ENCODE measurements around the gene ABCF3.
A peak's percentile ranks its signal among the peaks of the same experiment; 100 is the strongest.

Gene ABCF3

DNA sequence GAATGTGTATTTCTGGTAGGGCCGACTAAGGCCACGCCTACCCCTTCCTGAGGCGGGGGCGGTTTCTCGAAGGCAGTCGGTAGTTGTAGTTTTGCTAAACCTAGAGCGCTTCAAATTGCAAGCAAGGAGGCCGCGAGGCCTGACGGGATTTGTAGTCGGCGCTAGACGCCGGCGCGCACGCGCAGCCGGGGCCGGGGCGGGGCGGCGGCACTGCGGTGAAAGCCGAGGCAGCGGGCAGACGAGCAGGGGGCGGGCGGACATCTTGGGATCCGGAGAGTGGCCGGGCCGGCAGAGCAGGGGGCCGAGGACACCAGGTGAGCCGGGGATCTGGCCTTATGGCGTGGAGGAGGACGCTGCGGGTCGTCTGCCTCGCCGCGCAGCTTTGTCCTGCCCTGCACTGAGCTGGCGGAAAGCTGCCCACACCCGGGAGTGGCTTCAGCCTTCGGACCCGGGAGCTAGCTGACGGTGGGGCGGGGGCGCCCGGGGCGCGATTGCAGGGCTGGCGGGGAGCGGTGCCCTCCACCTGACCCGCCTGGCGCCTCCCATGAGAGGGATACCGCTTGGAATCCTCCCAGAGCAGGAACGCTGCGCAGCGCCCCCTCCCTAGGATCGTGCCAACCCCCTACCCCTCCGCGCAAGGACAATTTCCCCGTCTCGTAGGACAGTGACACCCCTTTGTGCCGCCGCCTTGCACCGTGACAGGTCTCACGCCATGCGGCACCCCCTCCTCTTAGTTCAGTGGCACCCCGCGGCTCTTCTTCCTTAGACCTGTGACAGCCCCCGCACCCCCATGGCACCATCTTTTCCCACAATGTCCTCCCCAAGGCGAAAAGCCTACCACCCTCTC, 11.1 kb upstream of the ABCF3 start, which contains the start of gene AP2M1:
Gene AP2M1, plus strand, starts transcription at position 210 of the 847 bp plus-strand sequence. CDS start 2,139 bp downstream, outside the sequence.
- H3F3A ChIP-seq (ENCODE audit: insufficient read depth), result 0 out of 2 replicates have a peak, but pooled peaks cover 6% of the 10 kb centered on the region
- H3K9me2 ChIP-seq (replicated peaks; ENCODE audit: insufficient read depth, low read length), result no peaks in the 10 kb centered on the region
- H3K9me3 ChIP-seq (ENCODE audit: insufficient read depth, low read length), result no peaks in the 10 kb centered on the region
- H3K27me3 ChIP-seq (ENCODE audit: low read length), result no peaks in the 10 kb centered on the region
- H4K20me1 ChIP-seq (ENCODE audit: low read depth, low read length), result no peaks in the 10 kb centered on the region
- H3K4me3 ChIP-seq (ENCODE audit: insufficient read depth, low read length, poor library complexity, severe bottlenecking), result peak within 1 kb of the TSS; percentile 83
- H3K9ac ChIP-seq (ENCODE audit: low read length), result peak within 1 kb of the TSS; percentile 96
- H3K36me3 ChIP-seq (ENCODE audit: low read length), result no peaks in the 10 kb centered on the region
- TF ChIP-seq EZH2phosphoT487 (conservative IDR thresholded peaks at IDR 0.05; ENCODE audit: low read length), result no peak
- TF ChIP-seq, protein P1, sequence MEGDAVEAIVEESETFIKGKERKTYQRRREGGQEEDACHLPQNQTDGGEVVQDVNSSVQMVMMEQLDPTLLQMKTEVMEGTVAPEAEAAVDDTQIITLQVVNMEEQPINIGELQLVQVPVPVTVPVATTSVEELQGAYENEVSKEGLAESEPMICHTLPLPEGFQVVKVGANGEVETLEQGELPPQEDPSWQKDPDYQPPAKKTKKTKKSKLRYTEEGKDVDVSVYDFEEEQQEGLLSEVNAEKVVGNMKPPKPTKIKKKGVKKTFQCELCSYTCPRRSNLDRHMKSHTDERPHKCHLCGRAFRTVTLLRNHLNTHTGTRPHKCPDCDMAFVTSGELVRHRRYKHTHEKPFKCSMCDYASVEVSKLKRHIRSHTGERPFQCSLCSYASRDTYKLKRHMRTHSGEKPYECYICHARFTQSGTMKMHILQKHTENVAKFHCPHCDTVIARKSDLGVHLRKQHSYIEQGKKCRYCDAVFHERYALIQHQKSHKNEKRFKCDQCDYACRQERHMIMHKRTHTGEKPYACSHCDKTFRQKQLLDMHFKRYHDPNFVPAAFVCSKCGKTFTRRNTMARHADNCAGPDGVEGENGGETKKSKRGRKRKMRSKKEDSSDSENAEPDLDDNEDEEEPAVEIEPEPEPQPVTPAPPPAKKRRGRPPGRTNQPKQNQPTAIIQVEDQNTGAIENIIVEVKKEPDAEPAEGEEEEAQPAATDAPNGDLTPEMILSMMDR (IDR thresholded peaks at IDR 0.05; ENCODE audit: insufficient read depth, low read length, poor library complexity, severe bottlenecking), result no peak
- H3K4me2 ChIP-seq (ENCODE audit: low read depth, low read length, poor library complexity, severe bottlenecking), result peak within 1 kb of the TSS; percentile 80
- peak within 1 kb of the TSS; percentile 48 for H3K27ac ChIP-seq (ENCODE audit: low read depth, low read length)
- peak within 1 kb of the TSS; percentile 83 for H2AFZ ChIP-seq (ENCODE audit: low read depth, low read length, severe bottlenecking)
- H3K79me2 ChIP-seq (ENCODE audit: insufficient read depth, low read length), result peaks cover 24% of the 10 kb centered on the region

DNA sequence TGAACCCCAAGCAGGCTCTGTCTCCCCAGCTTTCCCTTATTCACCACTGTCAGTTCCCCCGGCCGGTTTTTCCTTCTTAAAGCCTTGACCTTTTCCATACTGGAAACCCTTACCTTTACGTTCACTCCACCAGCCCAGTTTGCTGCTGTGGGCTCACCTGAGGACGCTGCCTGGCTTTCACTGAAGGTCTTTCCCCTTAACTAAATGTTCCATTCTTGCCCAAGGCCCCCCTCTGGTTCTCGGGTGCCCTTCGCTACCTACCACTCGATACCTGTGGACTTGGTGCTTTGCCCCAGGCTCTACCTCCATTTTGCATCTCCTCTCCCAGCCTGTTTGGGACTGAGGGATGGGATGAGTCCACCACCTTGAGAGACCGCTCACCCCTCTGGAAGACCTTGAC, 10.5 kb upstream of the ABCF3 start:
- Histone ChIP-seq H4K20me1 (ENCODE audit: low read depth, low read length) (no peaks in the 10 kb centered on the region), H3K36me3 (ENCODE audit: low read length) (no peaks in the 10 kb centered on the region), H2AFZ (ENCODE audit: low read depth, low read length, severe bottlenecking) (no peak overlapping the region)

DNA sequence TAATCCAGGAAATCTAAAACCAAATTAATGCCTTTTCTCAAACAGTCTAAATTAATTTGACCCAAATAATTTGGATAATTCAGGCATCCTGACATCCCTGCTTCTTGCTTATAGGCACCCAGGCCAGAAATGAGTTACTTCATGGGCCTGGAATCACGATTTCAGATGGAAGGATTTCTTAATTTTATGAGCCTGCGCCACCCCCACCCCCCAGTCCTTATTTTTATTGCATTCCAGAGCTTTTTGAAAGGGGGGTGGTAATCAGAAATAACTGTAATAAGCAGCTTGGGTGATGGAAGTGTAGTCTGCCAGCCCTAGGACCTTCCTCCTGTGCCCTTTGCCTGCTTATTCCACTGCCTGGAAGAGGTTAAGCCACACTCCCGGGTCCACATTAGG, 10.0 kb upstream of the ABCF3 start:
- no peaks in the 10 kb centered on the region for H3K36me3 ChIP-seq (ENCODE audit: low read length)
- H3K4me3 ChIP-seq (ENCODE audit: insufficient read depth, low read length, poor library complexity, severe bottlenecking), result peak overlapping the region; percentile 83
- no peak overlapping the region for H2AFZ ChIP-seq (ENCODE audit: low read depth, low read length, severe bottlenecking)
- H3K27me3 ChIP-seq (ENCODE audit: low read length), result no peaks in the 10 kb centered on the region
- H3K9me3 ChIP-seq (ENCODE audit: insufficient read depth, low read length), result no peaks in the 10 kb centered on the region
- no peaks in the 10 kb centered on the region for H4K20me1 ChIP-seq (ENCODE audit: low read depth, low read length)
- TF ChIP-seq EZH2phosphoT487 (conservative IDR thresholded peaks at IDR 0.05; ENCODE audit: low read length), result no peak
- TF ChIP-seq, protein P1 (IDR thresholded peaks at IDR 0.05; ENCODE audit: insufficient read depth, low read length, poor library complexity, severe bottlenecking), result no peak
- H3K9me2 ChIP-seq (replicated peaks; ENCODE audit: insufficient read depth, low read length), result no peaks in the 10 kb centered on the region
- peaks cover 24% of the 10 kb centered on the region for H3K79me2 ChIP-seq (ENCODE audit: insufficient read depth, low read length)
- 0 out of 2 replicates have a peak, but pooled peaks cover 6% of the 10 kb centered on the region for H3F3A ChIP-seq (ENCODE audit: insufficient read depth)
- H3K27ac ChIP-seq (ENCODE audit: low read depth, low read length), result no peak overlapping the region
- peak overlapping the region; percentile 80 for H3K4me2 ChIP-seq (ENCODE audit: low read depth, low read length, poor library complexity, severe bottlenecking)
- H3K9ac ChIP-seq (ENCODE audit: low read length), result peak overlapping the region; percentile 96

More for the DNA sequence above, 10.5 kb upstream of the ABCF3 start:
- TF ChIP-seq, protein P1 (IDR thresholded peaks at IDR 0.05; ENCODE audit: insufficient read depth, low read length, poor library complexity, severe bottlenecking), result no peak
- TF ChIP-seq EZH2phosphoT487 (conservative IDR thresholded peaks at IDR 0.05; ENCODE audit: low read length), result no peak
- H3F3A ChIP-seq (ENCODE audit: insufficient read depth), result 0 out of 2 replicates have a peak, but pooled peaks cover 6% of the 10 kb centered on the region
- H3K4me2 ChIP-seq (ENCODE audit: low read depth, low read length, poor library complexity, severe bottlenecking), result peak overlapping the region; percentile 80
- H3K4me3 ChIP-seq (ENCODE audit: insufficient read depth, low read length, poor library complexity, severe bottlenecking), result peak overlapping the region; percentile 83
- H3K9me3 ChIP-seq (ENCODE audit: insufficient read depth, low read length), result no peaks in the 10 kb centered on the region
- H3K9me2 ChIP-seq (replicated peaks; ENCODE audit: insufficient read depth, low read length), result no peaks in the 10 kb centered on the region
- peak overlapping the region; percentile 96 for H3K9ac ChIP-seq (ENCODE audit: low read length)
- H3K79me2 ChIP-seq (ENCODE audit: insufficient read depth, low read length), result peaks cover 24% of the 10 kb centered on the region
- H3K27ac ChIP-seq (ENCODE audit: low read depth, low read length), result no peak overlapping the region
- no peaks in the 10 kb centered on the region for H3K27me3 ChIP-seq (ENCODE audit: low read length)
